ENCODE data around the gene PAQR8.

DNA sequence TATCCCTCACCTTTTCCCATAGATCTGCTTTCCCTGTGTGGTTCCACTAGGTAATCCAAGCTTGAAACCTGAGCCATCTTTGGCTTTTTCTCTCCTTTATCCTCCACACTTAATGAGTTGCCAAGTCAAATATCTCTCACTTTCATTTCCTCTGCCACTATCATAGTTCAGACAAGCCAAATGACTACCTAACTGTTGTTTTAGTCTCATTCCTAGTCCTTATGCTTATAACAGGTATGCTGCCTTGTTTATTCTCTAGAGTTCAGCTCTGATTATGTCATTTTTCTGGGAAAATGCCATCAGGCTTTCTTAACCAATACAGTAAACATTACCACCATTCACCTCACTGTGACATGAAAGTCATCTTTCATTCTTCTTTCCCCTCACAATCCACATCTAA, 64.7 kb downstream of the PAQR8 start:
- TF ChIP-seq POLR2A (IDR thresholded peaks at IDR 0.05): no peak
- TF ChIP-seq, protein P1, sequence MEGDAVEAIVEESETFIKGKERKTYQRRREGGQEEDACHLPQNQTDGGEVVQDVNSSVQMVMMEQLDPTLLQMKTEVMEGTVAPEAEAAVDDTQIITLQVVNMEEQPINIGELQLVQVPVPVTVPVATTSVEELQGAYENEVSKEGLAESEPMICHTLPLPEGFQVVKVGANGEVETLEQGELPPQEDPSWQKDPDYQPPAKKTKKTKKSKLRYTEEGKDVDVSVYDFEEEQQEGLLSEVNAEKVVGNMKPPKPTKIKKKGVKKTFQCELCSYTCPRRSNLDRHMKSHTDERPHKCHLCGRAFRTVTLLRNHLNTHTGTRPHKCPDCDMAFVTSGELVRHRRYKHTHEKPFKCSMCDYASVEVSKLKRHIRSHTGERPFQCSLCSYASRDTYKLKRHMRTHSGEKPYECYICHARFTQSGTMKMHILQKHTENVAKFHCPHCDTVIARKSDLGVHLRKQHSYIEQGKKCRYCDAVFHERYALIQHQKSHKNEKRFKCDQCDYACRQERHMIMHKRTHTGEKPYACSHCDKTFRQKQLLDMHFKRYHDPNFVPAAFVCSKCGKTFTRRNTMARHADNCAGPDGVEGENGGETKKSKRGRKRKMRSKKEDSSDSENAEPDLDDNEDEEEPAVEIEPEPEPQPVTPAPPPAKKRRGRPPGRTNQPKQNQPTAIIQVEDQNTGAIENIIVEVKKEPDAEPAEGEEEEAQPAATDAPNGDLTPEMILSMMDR (IDR thresholded peaks at IDR 0.05): no peak
